GM12878 (cell line): ENCODE results near the gene MYRFL. TPM values are rescaled to one million over a fixed set of nuclear protein-coding genes. Genes with fewer than 3 reads are reported as not detected.

ENCODE experiments used
- ATAC-seq: fragments of 200-7000 bp; cut with Tn5 transposase; 3 replicates; pipeline ENCODE4 v1.9.1; 2020; ENCODE audit warnings: mild to moderate bottlenecking, moderate library complexity
- BruUV-seq: library from RNA; stranded (reverse); fragments of 400-500 nt; replicated peaks from 2 replicates; lab custom pipeline; 2021; lab: Mats Ljungman, UMichigan
- CTCF ChIA-PET: fragments of 300-600 bp; sonication (Branson Sonifier 250); formaldehyde crosslinking; extraction: SDS; loops from one replicate; lab custom pipeline; 2021; ENCODE audit warnings: inconsistent platforms; lab: Yijun Ruan, JAX
- POLR2A ChIA-PET: fragments of 350-600 bp; formaldehyde crosslinking; extraction: SDS; loops from one replicate; lab custom pipeline; 2021; ENCODE audit warnings: inconsistent platforms; lab: Charles Lee
- RAD21 ChIA-PET: fragments of 300-600 bp; sonication (Branson Sonifier 250); formaldehyde crosslinking; loops from one replicate; lab custom pipeline; 2023; ENCODE audit warnings: antibody characterized with exemption; ENCODE audit not compliant: unreplicated experiment; lab: Charles Lee
- SMC1A ChIA-PET: fragments of 300-600 bp; sonication (Branson Sonifier 250); formaldehyde crosslinking; loops from one replicate; lab custom pipeline; 2023; ENCODE audit not compliant: unreplicated experiment, uncharacterized antibody; lab: Charles Lee
- DNase-seq: peaks from one replicate; pipeline ENCODE4 v3.0.0-alpha.2; 2011; ENCODE audit warnings: low read depth, low spot score
- FAIRE-seq: peaks from 3 replicates; lab custom pipeline; 2011; peaks lifted over from hg19 to GRCh38; lab: Jason Lieb, UNC
- H2AFZ ChIP-seq: 2 replicates; pipeline ENCODE4 v1.6.0; 2011; ENCODE audit warnings: low read depth, low read length, control low read depth; ENCODE audit not compliant: control insufficient read depth
- H3K27ac ChIP-seq: 2 replicates; pipeline ENCODE4 v1.5.1; 2011; ENCODE audit warnings: control low read depth; ENCODE audit not compliant: control insufficient read depth, insufficient read depth
- H3K27me3 ChIP-seq, 2 experiments: replicated peaks in 1 of 2; 2 replicates each; pipeline versions ENCODE4 v1.6.0 to v1.6.1; 2011; ENCODE audit warnings: low read length in 1 of 2; ENCODE audit not compliant: control insufficient read depth in 2 of 2, insufficient read depth in 2 of 2
- H3K36me3 ChIP-seq, 2 experiments: 2 replicates each; pipeline ENCODE4 v1.5.1; 2011; ENCODE audit warnings: low read length in 1 of 2; ENCODE audit not compliant: control insufficient read depth in 2 of 2, insufficient read depth in 2 of 2
- H3K4me1 ChIP-seq: 2 replicates; pipeline ENCODE4 v1.6.1; 2011; ENCODE audit warnings: mild to moderate bottlenecking, low read length, moderate library complexity, mixed read lengths; ENCODE audit not compliant: control insufficient read depth, insufficient read depth
- H3K4me2 ChIP-seq: 2 replicates; pipeline ENCODE4 v1.6.0; 2011; ENCODE audit warnings: control low read depth; ENCODE audit not compliant: control insufficient read depth, insufficient read depth
- H3K4me3 ChIP-seq: fragments of 200-600 bp; sonication (generic); 2 replicates; pipeline ENCODE4 v1.5.1; 2016
- H3K79me2 ChIP-seq: 2 replicates; pipeline ENCODE4 v1.6.0; 2011; ENCODE audit warnings: low read length; ENCODE audit not compliant: control insufficient read depth, insufficient read depth
- H3K9ac ChIP-seq: 2 replicates; pipeline ENCODE4 v1.8.0; 2011; ENCODE audit warnings: low read length, control low read depth, mixed read lengths; ENCODE audit not compliant: control insufficient read depth, insufficient read depth
- H3K9me3 ChIP-seq: replicated peaks from 3 replicates; pipeline ENCODE4 v1.5.1; 2011; ENCODE audit warnings: mild to moderate bottlenecking, low read length; ENCODE audit not compliant: control insufficient read depth, insufficient read depth
- H4K20me1 ChIP-seq: 2 replicates; pipeline ENCODE4 v1.6.0; 2011; ENCODE audit not compliant: control insufficient read depth, insufficient read depth
- BHLHE40 ChIP-seq, 2 experiments: fragments of 450-650 bp in 1 of 2; IDR thresholded peaks; 2 replicates each; pipeline ENCODE4 v1.6.1; 2011 to 2017; ENCODE audit warnings: low read depth in 2 of 2, borderline replicate concordance in 1 of 2, improper control_type of control experiment in 1 of 2, low read length in 1 of 2, mild to moderate bottlenecking in 1 of 2
- CHD2 ChIP-seq: IDR thresholded peaks from 2 replicates; pipeline ENCODE4 v1.6.1; 2011; ENCODE audit warnings: low read depth, low read length, improper control_type of control experiment, borderline replicate concordance
- DPF2 ChIP-seq: fragments of 450-650 bp; IDR thresholded peaks from 2 replicates; pipeline ENCODE4 v1.6.1; 2017; ENCODE audit warnings: mild to moderate bottlenecking
- IKZF1 ChIP-seq: fragments of 450-650 bp; conservative IDR thresholded peaks from 2 replicates; pipeline ENCODE4 v1.6.1; 2017; ENCODE audit warnings: antibody characterized with exemption, mild to moderate bottlenecking
- IRF4 ChIP-seq: IDR thresholded peaks from 2 replicates; pipeline ENCODE4 v1.6.1; 2011; ENCODE audit warnings: low read depth, low read length
- JUNB ChIP-seq: IDR thresholded peaks from 2 replicates; pipeline ENCODE4 v1.6.1; 2016; ENCODE audit warnings: antibody characterized with exemption, mild to moderate bottlenecking
- POLR2A ChIP-seq: IDR thresholded peaks from 2 replicates; pipeline ENCODE4 v1.6.1; 2011; ENCODE audit warnings: low read depth, mild to moderate bottlenecking, low read length
- SREBF2 ChIP-seq: IDR thresholded peaks from 2 replicates; pipeline ENCODE4 v1.6.1; 2012; ENCODE audit warnings: mild to moderate bottlenecking, low read length
- TCF3 ChIP-seq: IDR thresholded peaks from 2 replicates; pipeline ENCODE4 v1.6.1; 2012; ENCODE audit warnings: low read depth, mild to moderate bottlenecking, low read length, borderline replicate concordance; ENCODE audit not compliant: insufficient read depth
- ZNF207 ChIP-seq: fragments of 450-650 bp; IDR thresholded peaks from 2 replicates; pipeline ENCODE4 v1.6.1; 2014; ENCODE audit warnings: antibody characterized with exemption, mild to moderate bottlenecking, borderline replicate concordance
- WGBS: methylation state at CpG from one replicate; pipeline ENCODE4 v1.1.6; 2016; ENCODE audit warnings: low lambda C conversion rate; ENCODE audit not compliant: insufficient replicate concordance, insufficient coverage; ENCODE audit errors: missing lambda C conversion rate; 5-methylcytosine and 5-hydroxymethylcytosine counted together
- in situ Hi-C: fragments of 300-500 bp; cut with MboI; formaldehyde crosslinking; loops from 9 replicates; pipeline ENCODE4 v1.14.3; 2018; ENCODE audit warnings: mixed read lengths
- intact Hi-C: fragments of 100-400 bp; cut with micrococcal nuclease; formaldehyde crosslinking; loops from one replicate; pipeline ENCODE4 v1.14.2; 2022; ENCODE audit not compliant: unreplicated experiment
- polyA plus RNA-seq, 11 experiments: library from polyadenylated mRNA; depleted of rRNA in 4 of 11; unstranded in 6 of 11; stranded (reverse) in 5 of 11; fragments of >200 nt; fragmentation: Nextera tagmentation in 4 of 11; fragmentation: Illumina TruSeq in 1 of 11; extraction: Ambion mirVana in 4 of 11; extraction: Trizol in 1 of 11; gene quantifications; 1 replicate in 1 of 11; 2 replicates in 10 of 11; pipeline versions ENCODE4 v1.2.1 to v1.2.3, GENCODE V29; 2011 to 2016; ENCODE audit warnings: inconsistent platforms in 2 of 11, missing spikeins in 2 of 11, low read depth in 1 of 11
- total RNA-seq, 4 experiments: library from RNA; depleted of rRNA in 3 of 4; stranded (reverse); fragments of >200 nt in 3 of 4; fragmentation: Illumina TruSeq in 1 of 4; extraction: Trizol in 1 of 4; gene quantifications; 2 replicates each; pipeline versions ENCODE4 v1.2.1 to v1.2.3, GENCODE V29; 2013 to 2021
- TF ChIP-seq, protein P1 (sequence below): IDR thresholded peaks from 2 replicates; pipeline ENCODE4 v1.6.1; 2011; ENCODE audit warnings: low read depth, mild to moderate bottlenecking, low read length, moderate library complexity, borderline replicate concordance; ENCODE audit errors: extremely low read depth
- TF ChIP-seq, protein P2 (sequence below): fragments of 450-650 bp; IDR thresholded peaks from 2 replicates; pipeline ENCODE4 v1.6.1; 2016; ENCODE audit warnings: mild to moderate bottlenecking

MYRFL gene
- total and polyA plus RNA-seq, 10 of the 15 experiments (the other 5 are each of a cell fraction or from before 2014, with no cell fraction given): 0.24 to 1.8 (median 0.64) TPM

GRCh38 chr12:69886109-69886508 is 61.1 kb downstream of the MYRFL start:
- H3K4me3 ChIP-seq: no peak overlapping the region
- no peak overlapping the region for H3K9ac ChIP-seq
- no peaks in the 10 kb centered on the region for H4K20me1 ChIP-seq
- H3K9me3 ChIP-seq: no peaks in the 10 kb centered on the region
- H3K4me1 ChIP-seq: no peaks in the 10 kb centered on the region; the same call in 1 of the 2 replicates
- H3K27me3 ChIP-seq: no peaks in the 10 kb centered on the region
- FAIRE-seq: no peak
- no peak for ATAC-seq
- 70% methylated on average over 5 of the region's 5 CpGs for WGBS
- H3K36me3 ChIP-seq: no peaks in the 10 kb centered on the region
- no peaks in the 10 kb centered on the region for H3K79me2 ChIP-seq
- no peak overlapping the region for H3K4me2 ChIP-seq
- ChIA-PET CTCF (interaction anchor here (0.9 to 5.8 kb wide), 4 partner anchors 9 to 847 kb away, joined by 4 to 38 read pairs (median 8); no protein-coding TSS in a partner anchor), POLR2A (no interaction called here), RAD21 (interaction anchor here (1.9 kb wide), 1 partner anchor 15 kb away, joined by 7 read pairs; no protein-coding TSS in a partner anchor), SMC1A (interaction anchor here (0.9 to 2.6 kb wide), 2 partner anchors 17 to 336 kb away, joined by 3 to 11 read pairs; no protein-coding TSS in a partner anchor)
- no peak for DNase-seq
- no peak for TF ChIP-seq JUNB
- no peak for TF ChIP-seq TCF3
- no peak for TF ChIP-seq BHLHE40 (IDR thresholded peaks at IDR 0.05; ENCODE audit: borderline replicate concordance in 1 of 2, low read depth in 2 of 2, low read length in 1 of 2)
- TF ChIP-seq POLR2A: no peak
- intact Hi-C loops: no loop called here
- no peak overlapping the region for H2AFZ ChIP-seq
- H3K27ac ChIP-seq: no peak overlapping the region
- in situ Hi-C loops: no loop called here
- no TSS peak for BruUV-seq

DNA sequence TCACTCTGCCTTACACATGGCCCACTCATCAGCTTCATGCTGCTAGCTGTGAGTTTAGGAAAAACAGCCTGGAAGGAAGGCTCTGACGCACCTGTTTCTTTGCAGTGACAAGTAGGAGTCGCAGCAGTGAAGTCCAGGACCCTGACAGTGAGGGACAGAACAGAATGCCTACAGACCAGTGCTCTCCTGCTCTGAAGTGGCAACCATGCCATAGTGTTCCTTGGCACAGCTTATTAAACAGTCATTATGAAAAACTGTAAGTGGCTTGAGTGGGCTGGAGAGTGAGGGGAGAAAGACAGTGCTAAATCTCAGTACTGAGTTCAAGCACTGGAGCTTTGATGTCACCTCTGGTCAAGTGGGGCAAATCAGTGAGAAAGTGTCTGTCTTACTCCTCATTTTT is 61.7 kb downstream of the MYRFL start:
- SMC1A ChIA-PET: interaction anchor here (0.9 to 2.6 kb wide), 2 partner anchors 16 to 335 kb away, joined by 3 to 11 read pairs; no protein-coding TSS in a partner anchor
- Histone ChIP-seq H3K79me2 (no peaks in the 10 kb centered on the region), H4K20me1 (no peaks in the 10 kb centered on the region), H3K27me3 (no peaks in the 10 kb centered on the region), H3K9me3 (no peaks in the 10 kb centered on the region), H3K36me3 (no peaks in the 10 kb centered on the region), H3K4me2 (no peak overlapping the region), H3K4me3 (no peak overlapping the region), H2AFZ (no peak overlapping the region), H3K27ac (no peak overlapping the region), H3K4me1 (no peaks in the 10 kb centered on the region; the same call in 1 of the 2 replicates), H3K9ac (no peak overlapping the region)
- intact Hi-C loops: no loop called here
- in situ Hi-C loops: no loop called here
- ATAC-seq: peak; percentile 29
- WGBS: 84% methylated on average over 2 of the region's 2 CpGs
- POLR2A ChIA-PET: no interaction called here
- no TSS peak for BruUV-seq
- no peak for FAIRE-seq
- RAD21 ChIA-PET: interaction anchor here (0.8 kb wide), 1 partner anchor 581 kb away, joined by 3 read pairs; no protein-coding TSS in a partner anchor
- DNase-seq: no peak
- TF ChIP-seq, protein P1, sequence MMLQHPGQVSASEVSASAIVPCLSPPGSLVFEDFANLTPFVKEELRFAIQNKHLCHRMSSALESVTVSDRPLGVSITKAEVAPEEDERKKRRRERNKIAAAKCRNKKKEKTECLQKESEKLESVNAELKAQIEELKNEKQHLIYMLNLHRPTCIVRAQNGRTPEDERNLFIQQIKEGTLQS: no peak
- TF ChIP-seq, protein P2, sequence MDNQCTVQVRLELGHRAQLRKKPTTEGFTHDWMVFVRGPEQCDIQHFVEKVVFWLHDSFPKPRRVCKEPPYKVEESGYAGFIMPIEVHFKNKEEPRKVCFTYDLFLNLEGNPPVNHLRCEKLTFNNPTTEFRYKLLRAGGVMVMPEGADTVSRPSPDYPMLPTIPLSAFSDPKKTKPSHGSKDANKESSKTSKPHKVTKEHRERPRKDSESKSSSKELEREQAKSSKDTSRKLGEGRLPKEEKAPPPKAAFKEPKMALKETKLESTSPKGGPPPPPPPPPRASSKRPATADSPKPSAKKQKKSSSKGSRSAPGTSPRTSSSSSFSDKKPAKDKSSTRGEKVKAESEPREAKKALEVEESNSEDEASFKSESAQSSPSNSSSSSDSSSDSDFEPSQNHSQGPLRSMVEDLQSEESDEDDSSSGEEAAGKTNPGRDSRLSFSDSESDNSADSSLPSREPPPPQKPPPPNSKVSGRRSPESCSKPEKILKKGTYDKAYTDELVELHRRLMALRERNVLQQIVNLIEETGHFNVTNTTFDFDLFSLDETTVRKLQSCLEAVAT: no peak
- TF ChIP-seq SREBF2 (no peak), CHD2 (no peak), IRF4 (no peak), IKZF1 (0 out of 2 replicates have a peak, but pooled peaks have one; percentile 41), DPF2 (peak; percentile 41; the same call in 1 of the 2 replicates), ZNF207 (no peak)
- CTCF ChIA-PET: interaction anchor here (0.6 to 5.8 kb wide), 4 partner anchors 10 to 690 kb away, joined by 4 to 38 read pairs (median 5); no protein-coding TSS in a partner anchor
